Breast epithelium (tissue), 4 donors: ENCODE data around the gene SLC25A5. TPM values are rescaled to one million over a fixed set of nuclear protein-coding genes. Genes with fewer than 3 reads are reported as not detected.

ENCODE experiments used
- DNase-seq, 2 donors: peaks; one replicate each; pipeline ENCODE4 v3.0.0-alpha.2; 2019; ENCODE audit warnings: low spot score in 2 of 2
- H3K27ac ChIP-seq, 2 donors: fragments of 200-600 bp; sonication (generic) in 1 of 2; one replicate each; pipeline ENCODE4 v1.5.1; 2016 to 2019; ENCODE audit warnings: mild to moderate bottlenecking in 1 of 2
- H3K27me3 ChIP-seq, 2 donors: fragments of 200-600 bp; sonication (generic) in 1 of 2; one replicate each; pipeline versions ENCODE4 v1.5.1 to v1.6.0; 2017 to 2019; ENCODE audit warnings: control low read depth in 1 of 2, mild to moderate bottlenecking in 1 of 2
- H3K36me3 ChIP-seq: fragments of 200-600 bp; one replicate; pipeline ENCODE4 v1.5.1; 2019
- H3K4me1 ChIP-seq, 2 donors: fragments of 200-600 bp; sonication (generic); one replicate each; pipeline ENCODE4 v1.5.1; 2016 to 2019; ENCODE audit warnings: control low read depth in 1 of 2
- H3K4me3 ChIP-seq, 3 donors: fragments of 200-600 bp; sonication (generic); 1 replicate in 2 of 3; 2 replicates in 1 of 3; pipeline ENCODE4 v1.5.1; 2016 to 2019; ENCODE audit warnings: mild to moderate bottlenecking in 3 of 3, moderate library complexity in 2 of 3
- H3K9me3 ChIP-seq, 2 donors: fragments of 200-600 bp; sonication (generic) in 1 of 2; one replicate each; pipeline ENCODE4 v1.5.1; 2016 to 2019; ENCODE audit warnings: control low read depth in 1 of 2
- POLR2A ChIP-seq: fragments of 450-650 bp; IDR thresholded peaks from one replicate; pipeline ENCODE4 v1.6.1; 2016; ENCODE audit warnings: antibody characterized with exemption, mild to moderate bottlenecking, moderate library complexity
- POLR2AphosphoS5 ChIP-seq, 3 donors: sonication (generic); formaldehyde crosslinking; IDR thresholded peaks; one replicate each; pipeline ENCODE4 v1.6.1; 2017; ENCODE audit warnings: antibody characterized with exemption in 3 of 3
- intact Hi-C: fragments of 100-400 bp; cut with DNase I; formaldehyde crosslinking; loops from one replicate; pipeline ENCODE4 v1.15.1; 2023; ENCODE audit warnings: low total_unique reads
- total RNA-seq, 3 donors: library from RNA; depleted of rRNA; stranded (reverse); fragments of >200 nt; gene quantifications; one replicate each; pipeline ENCODE4 v1.1.0, GENCODE V29; 2016
- TF ChIP-seq, protein P1 (sequence below), 3 donors: fragments of 450-650 bp; IDR thresholded peaks; one replicate each; pipeline ENCODE4 v1.5.1; 2016 to 2017; ENCODE audit warnings: antibody characterized with exemption in 3 of 3, mild to moderate bottlenecking in 3 of 3, moderate library complexity in 3 of 3

The SLC25A5 gene
- total RNA-seq, 3 donors from 2014 or later, result 153 to 190 (median 164) TPM

DNA sequence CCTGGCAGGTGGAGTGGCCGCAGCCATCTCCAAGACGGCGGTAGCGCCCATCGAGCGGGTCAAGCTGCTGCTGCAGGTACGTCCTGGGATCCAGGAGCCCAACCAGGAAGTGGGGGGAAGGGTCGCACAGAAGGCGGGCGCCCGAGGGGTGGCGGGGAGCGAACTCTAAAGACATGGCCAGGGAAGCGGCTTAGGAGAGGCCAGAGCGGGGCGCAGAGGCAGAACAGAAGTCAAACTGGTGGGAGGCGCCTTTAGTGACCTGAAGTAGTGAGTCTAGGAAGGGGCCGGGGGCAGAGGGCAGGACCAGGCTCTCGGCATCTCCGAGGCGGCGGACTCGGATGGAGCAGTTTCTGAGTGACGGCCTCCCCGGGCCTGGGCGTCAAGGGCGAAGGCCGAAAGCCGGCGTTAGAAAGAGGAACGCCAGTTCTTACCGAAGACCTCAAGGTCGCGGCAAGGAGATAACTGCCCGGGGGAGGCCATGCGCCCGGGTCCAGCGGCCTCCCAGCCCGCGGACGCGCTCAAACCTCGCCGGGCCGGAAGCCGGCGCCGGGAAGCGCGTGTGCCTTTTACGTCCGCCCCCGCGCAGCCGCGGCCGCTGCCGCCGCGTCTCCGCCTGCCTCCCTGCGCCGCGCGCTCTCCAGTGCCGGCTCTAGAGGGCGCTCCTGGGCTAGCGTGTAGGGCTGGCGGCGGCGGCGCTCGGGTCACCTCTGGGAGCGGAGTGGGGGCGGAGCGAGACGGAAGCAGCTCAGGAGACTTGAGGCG is 488 bp downstream of the SLC25A5 start:
- TF ChIP-seq POLR2AphosphoS5 (IDR thresholded peaks at IDR 0.05) (peak in 1 of 3 donors; percentile 48), POLR2A (no peak)
- TF ChIP-seq, protein P1, sequence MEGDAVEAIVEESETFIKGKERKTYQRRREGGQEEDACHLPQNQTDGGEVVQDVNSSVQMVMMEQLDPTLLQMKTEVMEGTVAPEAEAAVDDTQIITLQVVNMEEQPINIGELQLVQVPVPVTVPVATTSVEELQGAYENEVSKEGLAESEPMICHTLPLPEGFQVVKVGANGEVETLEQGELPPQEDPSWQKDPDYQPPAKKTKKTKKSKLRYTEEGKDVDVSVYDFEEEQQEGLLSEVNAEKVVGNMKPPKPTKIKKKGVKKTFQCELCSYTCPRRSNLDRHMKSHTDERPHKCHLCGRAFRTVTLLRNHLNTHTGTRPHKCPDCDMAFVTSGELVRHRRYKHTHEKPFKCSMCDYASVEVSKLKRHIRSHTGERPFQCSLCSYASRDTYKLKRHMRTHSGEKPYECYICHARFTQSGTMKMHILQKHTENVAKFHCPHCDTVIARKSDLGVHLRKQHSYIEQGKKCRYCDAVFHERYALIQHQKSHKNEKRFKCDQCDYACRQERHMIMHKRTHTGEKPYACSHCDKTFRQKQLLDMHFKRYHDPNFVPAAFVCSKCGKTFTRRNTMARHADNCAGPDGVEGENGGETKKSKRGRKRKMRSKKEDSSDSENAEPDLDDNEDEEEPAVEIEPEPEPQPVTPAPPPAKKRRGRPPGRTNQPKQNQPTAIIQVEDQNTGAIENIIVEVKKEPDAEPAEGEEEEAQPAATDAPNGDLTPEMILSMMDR (IDR thresholded peaks at IDR 0.05), result peak; percentile 21 to 67 (median 22)
- peak; percentile 74 to 82 for DNase-seq

DNA sequence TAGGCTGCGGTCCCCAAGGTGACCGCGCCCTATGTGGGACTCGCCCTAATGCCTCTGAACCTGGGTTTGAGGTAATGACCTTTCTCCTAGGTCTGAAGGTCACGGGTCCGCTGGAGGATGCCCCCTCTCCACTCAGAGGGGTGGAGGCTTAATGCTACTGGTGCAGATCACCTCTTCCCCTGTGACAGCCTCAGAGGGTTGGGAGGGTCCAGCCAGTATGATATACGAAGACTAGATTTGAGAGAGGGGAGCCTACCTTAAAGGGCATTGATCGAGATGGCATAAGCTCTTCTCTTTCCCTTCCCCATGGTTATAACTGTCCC is 1.0 kb downstream of the SLC25A5 start:
- H3K4me3 ChIP-seq, result peak overlapping the region; percentile 73 to 79 (median 75)
- H3K27ac ChIP-seq, result peak overlapping the region; percentile 84 to 95
- H3K4me1 ChIP-seq, result no peaks in the 10 kb centered on the region
- TF ChIP-seq POLR2AphosphoS5 (IDR thresholded peaks at IDR 0.05) (no peak), POLR2A (no peak)
- TF ChIP-seq, protein P1 (IDR thresholded peaks at IDR 0.05), result no peak
- no peaks in the 10 kb centered on the region for H3K36me3 ChIP-seq
- no peak for DNase-seq
- H3K27me3 ChIP-seq, result peaks cover 0 to 5% of the 10 kb centered on the region in 2 donors
- intact Hi-C loops, result loop anchor here (5.0 kb wide), 1 partner anchor 307 kb away; no protein-coding TSS in a partner anchor
- no peaks in the 10 kb centered on the region for H3K9me3 ChIP-seq

More for the DNA sequence above, 488 bp downstream of the SLC25A5 start:
- Histone ChIP-seq H3K4me3 (peak overlapping the region; percentile 73 to 79 (median 75)), H3K4me1 (no peaks in the 10 kb centered on the region), H3K9me3 (no peaks in the 10 kb centered on the region), H3K36me3 (no peaks in the 10 kb centered on the region), H3K27ac (peak overlapping the region; percentile 84 to 95), H3K27me3 (peaks cover 0 to 5% of the 10 kb centered on the region in 2 donors)
- intact Hi-C loops, result loop anchor here (5.0 kb wide), 1 partner anchor 306 kb away; no protein-coding TSS in a partner anchor

DNA sequence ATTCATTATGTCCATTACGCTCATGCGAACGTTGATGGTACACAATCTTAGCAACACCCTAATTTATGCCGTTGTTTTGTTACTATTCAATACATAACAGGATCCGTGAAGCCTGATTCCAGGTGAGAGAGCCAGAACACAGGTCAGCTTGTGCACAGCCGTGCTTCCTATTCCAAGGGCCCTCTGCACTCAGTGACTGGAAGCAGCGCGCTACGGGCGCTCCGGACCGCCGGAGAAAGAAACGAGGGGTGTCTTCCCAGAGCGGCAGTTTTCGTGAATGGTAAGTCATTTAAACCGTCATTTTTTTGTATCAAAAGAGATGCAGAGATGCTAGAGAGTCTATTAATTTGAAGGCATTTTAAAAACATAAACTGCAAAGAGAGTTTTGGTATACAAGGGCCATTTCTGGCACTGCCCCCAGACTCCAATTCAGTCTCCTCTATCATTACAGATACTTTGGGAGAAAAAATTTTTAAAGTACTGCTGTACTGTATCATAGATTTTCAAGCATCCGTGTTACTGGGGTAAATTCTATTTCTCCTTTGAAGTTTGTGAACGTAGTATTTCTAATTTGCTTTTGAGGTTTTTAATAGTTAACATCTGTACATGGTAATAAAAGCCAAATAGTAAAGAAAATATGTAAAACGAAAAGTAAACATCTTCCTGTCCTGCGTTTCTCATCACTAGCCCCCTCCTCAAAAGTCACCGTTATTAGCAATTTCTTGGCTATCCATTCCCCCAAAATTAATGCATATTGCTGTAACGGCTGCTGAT is 6.6 kb downstream of the SLC25A5 start:
- Histone ChIP-seq H3K27me3 (peaks cover 0 to 5% of the 10 kb centered on the region in 2 donors), H3K4me3 (no peak overlapping the region), H3K4me1 (no peaks in the 10 kb centered on the region), H3K36me3 (no peaks in the 10 kb centered on the region), H3K27ac (no peak overlapping the region), H3K9me3 (no peaks in the 10 kb centered on the region)
- intact Hi-C loops, result no loop called here
- TF ChIP-seq, protein P1 (IDR thresholded peaks at IDR 0.05), result no peak
- TF ChIP-seq POLR2AphosphoS5 (IDR thresholded peaks at IDR 0.05) (no peak), POLR2A (no peak)
- DNase-seq, result no peak

DNA sequence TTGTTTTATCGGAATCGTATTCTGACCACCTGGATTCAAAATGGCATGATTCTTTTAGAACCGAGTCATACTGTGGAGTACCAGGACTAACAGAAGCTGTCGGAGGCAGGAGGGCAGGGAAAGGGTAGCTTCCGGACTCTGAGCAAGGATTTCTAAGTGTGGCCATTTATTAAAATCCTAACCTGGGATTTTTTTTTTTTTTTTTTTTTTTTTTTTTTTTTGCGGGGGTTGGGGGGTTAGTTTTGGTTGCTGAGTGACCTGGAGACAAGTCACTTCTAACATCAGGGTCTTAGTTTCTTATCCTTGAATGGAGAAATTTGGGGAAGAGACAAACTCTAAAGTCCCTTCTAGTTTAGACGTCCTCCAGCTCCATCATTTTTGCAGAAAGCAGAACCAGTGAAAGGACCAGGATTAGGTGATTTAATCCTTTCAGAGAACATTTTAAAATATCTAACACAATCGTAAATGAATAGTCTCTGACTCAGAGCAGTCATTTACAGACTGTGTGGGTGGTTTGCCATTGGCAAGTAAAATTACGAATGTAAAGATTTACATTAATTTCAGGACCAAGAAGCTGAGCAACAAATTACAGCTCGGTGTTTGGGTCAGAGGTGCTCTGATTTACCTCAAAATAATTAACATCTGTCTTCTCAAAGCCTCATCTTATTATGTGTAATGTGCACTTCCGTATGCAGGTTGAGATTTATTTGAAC is 7.3 kb downstream of the SLC25A5 start:
- no peak overlapping the region for H3K27ac ChIP-seq
- H3K4me3 ChIP-seq, result no peak overlapping the region
- TF ChIP-seq POLR2A (no peak), POLR2AphosphoS5 (IDR thresholded peaks at IDR 0.05) (no peak)
- TF ChIP-seq, protein P1 (IDR thresholded peaks at IDR 0.05), result no peak
- H3K9me3 ChIP-seq, result no peaks in the 10 kb centered on the region
- intact Hi-C loops, result no loop called here
- H3K27me3 ChIP-seq, result peaks cover 0 to 5% of the 10 kb centered on the region in 2 donors
- DNase-seq, result no peak
- H3K4me1 ChIP-seq, result no peaks in the 10 kb centered on the region
- no peaks in the 10 kb centered on the region for H3K36me3 ChIP-seq
